Esophagus squamous epithelium (tissue), 4 donors: ENCODE data around the gene PECR.

ENCODE experiments used
- POLR2A ChIP-seq, 4 donors: fragments of 450-650 bp; IDR thresholded peaks; one replicate each; pipeline ENCODE4 v1.6.1; 2017; ENCODE audit warnings: antibody characterized with exemption in 4 of 4, mild to moderate bottlenecking in 4 of 4, moderate library complexity in 3 of 4
- TF ChIP-seq, protein P1 (sequence below), 6 experiments: fragments of 450-650 bp in 4 of 6; fragments of 200-600 bp in 2 of 6; sonication (generic) in 2 of 6; IDR thresholded peaks; one replicate each; pipeline ENCODE4 v1.5.1; 2016 to 2019; ENCODE audit warnings: antibody characterized with exemption in 6 of 6, mild to moderate bottlenecking in 4 of 6, moderate library complexity in 4 of 6

DNA sequence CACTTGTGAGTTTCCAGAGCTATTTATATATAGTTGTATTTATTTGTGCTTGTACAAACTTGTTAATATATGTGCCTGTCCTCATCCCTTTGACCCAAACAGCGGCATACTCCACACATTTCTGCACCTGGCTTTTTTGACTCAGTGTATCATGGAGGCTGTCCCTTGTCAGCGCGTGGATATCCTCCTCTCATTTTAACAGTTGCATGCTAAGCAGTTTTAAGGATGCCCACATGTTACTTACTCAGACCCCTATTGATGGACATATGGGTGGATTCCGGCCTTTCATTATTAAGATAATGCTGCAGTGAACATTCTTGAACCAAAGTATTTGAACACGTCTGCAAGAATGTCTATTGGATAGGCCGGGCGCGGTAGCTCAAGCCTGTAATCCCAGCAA is 67.6 kb downstream of the PECR start:
- TF ChIP-seq, protein P1, sequence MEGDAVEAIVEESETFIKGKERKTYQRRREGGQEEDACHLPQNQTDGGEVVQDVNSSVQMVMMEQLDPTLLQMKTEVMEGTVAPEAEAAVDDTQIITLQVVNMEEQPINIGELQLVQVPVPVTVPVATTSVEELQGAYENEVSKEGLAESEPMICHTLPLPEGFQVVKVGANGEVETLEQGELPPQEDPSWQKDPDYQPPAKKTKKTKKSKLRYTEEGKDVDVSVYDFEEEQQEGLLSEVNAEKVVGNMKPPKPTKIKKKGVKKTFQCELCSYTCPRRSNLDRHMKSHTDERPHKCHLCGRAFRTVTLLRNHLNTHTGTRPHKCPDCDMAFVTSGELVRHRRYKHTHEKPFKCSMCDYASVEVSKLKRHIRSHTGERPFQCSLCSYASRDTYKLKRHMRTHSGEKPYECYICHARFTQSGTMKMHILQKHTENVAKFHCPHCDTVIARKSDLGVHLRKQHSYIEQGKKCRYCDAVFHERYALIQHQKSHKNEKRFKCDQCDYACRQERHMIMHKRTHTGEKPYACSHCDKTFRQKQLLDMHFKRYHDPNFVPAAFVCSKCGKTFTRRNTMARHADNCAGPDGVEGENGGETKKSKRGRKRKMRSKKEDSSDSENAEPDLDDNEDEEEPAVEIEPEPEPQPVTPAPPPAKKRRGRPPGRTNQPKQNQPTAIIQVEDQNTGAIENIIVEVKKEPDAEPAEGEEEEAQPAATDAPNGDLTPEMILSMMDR (IDR thresholded peaks at IDR 0.05), result no peak
- no peak for TF ChIP-seq POLR2A (IDR thresholded peaks at IDR 0.05)
